PC-9 (cell line): ENCODE measurements around the gene MATCAP1. TPM values are rescaled to one million over a fixed set of nuclear protein-coding genes. Genes with fewer than 3 reads are reported as not detected.

ENCODE experiments used
- BruUV-seq: library from RNA; stranded (reverse); fragments of 400-500 nt; replicated peaks from 2 replicates; lab custom pipeline; 2021; lab: Mats Ljungman, UMichigan
- CTCF ChIA-PET: fragments of 300-600 bp; sonication (Branson Sonifier 250); formaldehyde crosslinking; loops from one replicate; lab custom pipeline; 2022; ENCODE audit warnings: antibody characterized with exemption; lab: Charles Lee
- POLR2A ChIA-PET: fragments of 300-600 bp; sonication (Branson Sonifier 250); formaldehyde crosslinking; loops from one replicate; lab custom pipeline; 2022; ENCODE audit warnings: antibody characterized with exemption; ENCODE audit not compliant: unreplicated experiment; lab: Charles Lee
- DNase-seq, 2 experiments: peaks; one replicate each; pipeline versions ENCODE4 v3.0.0 to v3.0.0-alpha.2; 2015 to 2022; ENCODE audit warnings: mixed read lengths in 1 of 2
- H2AFZ ChIP-seq: fragments of 200-600 bp; sonication (generic); 2 replicates; pipeline ENCODE4 v1.8.1; 2017; ENCODE audit warnings: antibody characterized with exemption
- H3F3A ChIP-seq: fragments of 200-600 bp; sonication (generic); 2 replicates; pipeline ENCODE4 v1.8.1; 2017; ENCODE audit warnings: antibody characterized with exemption, mild to moderate bottlenecking, low read depth; ENCODE audit not compliant: insufficient read depth
- H3K27ac ChIP-seq: fragments of 200-600 bp; sonication (generic); 2 replicates; pipeline ENCODE4 v1.6.1; 2016; ENCODE audit warnings: mixed run types
- H3K27me3 ChIP-seq: fragments of 200-600 bp; sonication (generic); 2 replicates; pipeline ENCODE4 v1.6.1; 2016; ENCODE audit warnings: low read depth, mixed run types; ENCODE audit not compliant: insufficient read depth
- H3K36me3 ChIP-seq: fragments of 200-600 bp; sonication (generic); 2 replicates; pipeline ENCODE4 v1.6.1; 2016; ENCODE audit warnings: low read depth, mixed run types
- H3K4me1 ChIP-seq: fragments of 200-600 bp; sonication (generic); replicated peaks from 2 replicates; pipeline ENCODE4 v1.6.1; 2016; ENCODE audit warnings: mixed run types; ENCODE audit not compliant: insufficient read depth
- H3K4me2 ChIP-seq: fragments of 200-600 bp; sonication (generic); 2 replicates; pipeline ENCODE4 v1.6.1; 2017; ENCODE audit warnings: mixed run types
- H3K4me3 ChIP-seq: fragments of 200-600 bp; sonication (generic); 2 replicates; pipeline ENCODE4 v1.6.1; 2016; ENCODE audit warnings: mixed run types
- H3K79me2 ChIP-seq: fragments of 200-600 bp; sonication (generic); 2 replicates; pipeline ENCODE4 v1.6.1; 2017; ENCODE audit warnings: low read depth, mixed run types
- H3K9me2 ChIP-seq: fragments of 200-600 bp; sonication (generic); 2 replicates; pipeline ENCODE4 v1.8.1; 2017; ENCODE audit warnings: mild to moderate bottlenecking; ENCODE audit not compliant: insufficient read depth
- H3K9me3 ChIP-seq: fragments of 200-600 bp; sonication (generic); 2 replicates; pipeline ENCODE4 v1.8.1; 2016; ENCODE audit warnings: low read depth; ENCODE audit not compliant: insufficient read depth
- H4K20me1 ChIP-seq: fragments of 200-600 bp; sonication (generic); 2 replicates; pipeline ENCODE4 v1.8.1; 2017; ENCODE audit not compliant: insufficient read depth
- EZH2 ChIP-seq: fragments of 200-600 bp; sonication (generic); IDR thresholded peaks from 2 replicates; pipeline ENCODE4 v1.8.0; 2017; ENCODE audit warnings: antibody characterized with exemption, low read depth
- intact Hi-C: fragments of 100-400 bp; cut with micrococcal nuclease; formaldehyde crosslinking; loops from one replicate; pipeline ENCODE4 v1.10.0; 2022; ENCODE audit not compliant: unreplicated experiment
- total RNA-seq: library from RNA; stranded (reverse); gene quantifications from 2 replicates; pipeline ENCODE4 v1.2.3, GENCODE V29; 2021
- TF ChIP-seq, protein P1 (sequence below): fragments of 200-600 bp; sonication (generic); conservative IDR thresholded peaks from 2 replicates; pipeline ENCODE4 v1.6.1; 2017; ENCODE audit warnings: mixed run types, antibody characterized with exemption, mild to moderate bottlenecking, moderate library complexity

MATCAP1 gene
- total RNA-seq, 1 experiment from 2014 or later, result 24.6 TPM

DNA sequence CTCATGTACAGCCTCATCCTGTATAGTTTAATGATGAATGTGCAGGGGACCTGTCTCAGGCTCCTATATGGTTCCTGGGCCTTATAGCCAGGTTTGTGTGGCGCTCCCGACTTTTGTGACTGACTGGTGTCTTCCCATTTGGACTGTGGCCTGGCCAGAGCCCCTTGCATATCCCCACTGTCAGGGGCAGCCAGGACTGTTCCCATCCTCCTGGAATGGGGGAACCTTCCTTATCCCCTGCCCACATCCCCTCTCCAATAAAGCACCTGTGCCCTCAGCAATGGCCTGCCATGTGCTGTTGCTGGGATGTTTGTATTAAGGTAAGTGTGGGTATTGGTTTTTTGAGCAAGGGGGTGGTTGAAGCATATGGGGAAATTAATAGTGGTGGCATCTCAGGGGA lies 35.5 kb downstream of the MATCAP1 start:
- no peaks in the 10 kb centered on the region for H3K27me3 ChIP-seq
- H2AFZ ChIP-seq, result no peak overlapping the region
- ChIA-PET CTCF (no interaction called here), POLR2A (no interaction called here)
- no peak overlapping the region for H3K27ac ChIP-seq
- H3K4me2 ChIP-seq, result no peak overlapping the region
- TF ChIP-seq EZH2, result no peak
- TF ChIP-seq, protein P1, sequence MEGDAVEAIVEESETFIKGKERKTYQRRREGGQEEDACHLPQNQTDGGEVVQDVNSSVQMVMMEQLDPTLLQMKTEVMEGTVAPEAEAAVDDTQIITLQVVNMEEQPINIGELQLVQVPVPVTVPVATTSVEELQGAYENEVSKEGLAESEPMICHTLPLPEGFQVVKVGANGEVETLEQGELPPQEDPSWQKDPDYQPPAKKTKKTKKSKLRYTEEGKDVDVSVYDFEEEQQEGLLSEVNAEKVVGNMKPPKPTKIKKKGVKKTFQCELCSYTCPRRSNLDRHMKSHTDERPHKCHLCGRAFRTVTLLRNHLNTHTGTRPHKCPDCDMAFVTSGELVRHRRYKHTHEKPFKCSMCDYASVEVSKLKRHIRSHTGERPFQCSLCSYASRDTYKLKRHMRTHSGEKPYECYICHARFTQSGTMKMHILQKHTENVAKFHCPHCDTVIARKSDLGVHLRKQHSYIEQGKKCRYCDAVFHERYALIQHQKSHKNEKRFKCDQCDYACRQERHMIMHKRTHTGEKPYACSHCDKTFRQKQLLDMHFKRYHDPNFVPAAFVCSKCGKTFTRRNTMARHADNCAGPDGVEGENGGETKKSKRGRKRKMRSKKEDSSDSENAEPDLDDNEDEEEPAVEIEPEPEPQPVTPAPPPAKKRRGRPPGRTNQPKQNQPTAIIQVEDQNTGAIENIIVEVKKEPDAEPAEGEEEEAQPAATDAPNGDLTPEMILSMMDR, result no peak
- H3K4me1 ChIP-seq, result no peaks in the 10 kb centered on the region
- intact Hi-C loops, result no loop called here
- no peaks in the 10 kb centered on the region for H3K79me2 ChIP-seq
- no peak overlapping the region for H3K4me3 ChIP-seq
- no TSS peak for BruUV-seq
- peaks cover 21% of the 10 kb centered on the region for H3F3A ChIP-seq
- no peaks in the 10 kb centered on the region for H4K20me1 ChIP-seq
- no peaks in the 10 kb centered on the region for H3K9me2 ChIP-seq
- H3K36me3 ChIP-seq, result no peaks in the 10 kb centered on the region
- DNase-seq, result no peak
- no peaks in the 10 kb centered on the region for H3K9me3 ChIP-seq

DNA sequence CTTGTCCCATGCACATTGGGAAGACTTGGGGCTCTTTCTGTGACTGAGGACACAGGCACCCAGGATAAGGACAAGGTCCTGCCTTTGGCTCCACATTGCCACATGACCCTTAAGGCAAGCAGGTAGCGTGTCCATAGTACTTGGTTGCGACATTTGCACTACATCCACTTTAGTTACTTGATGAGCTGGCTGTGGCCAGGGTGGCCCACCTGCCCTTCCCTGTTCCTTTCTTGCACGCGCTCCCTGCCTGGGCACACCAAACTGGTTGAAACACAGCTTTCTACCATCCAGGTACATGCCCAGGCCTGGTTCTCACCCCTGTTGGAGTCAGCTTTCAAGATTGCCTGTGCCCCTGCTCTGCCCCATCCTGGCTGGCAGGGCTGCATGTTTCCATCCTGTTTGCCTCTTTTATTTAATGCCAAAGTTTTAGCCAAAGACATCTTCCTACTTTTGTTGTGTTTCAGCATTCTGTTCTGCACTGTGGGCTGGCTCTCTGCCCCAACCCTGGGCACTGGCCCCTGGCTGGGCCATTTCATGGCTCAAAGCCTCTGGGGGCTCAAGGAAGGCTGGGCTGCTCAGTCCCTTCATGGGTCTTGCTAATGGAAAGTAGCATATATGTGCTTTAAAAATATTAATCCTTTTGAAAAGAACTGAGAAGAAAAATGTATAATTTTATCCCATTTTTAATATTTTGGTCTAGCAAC lies 36.2 kb downstream of the MATCAP1 start:
- Histone ChIP-seq H4K20me1 (no peaks in the 10 kb centered on the region), H2AFZ (no peak overlapping the region), H3K79me2 (no peaks in the 10 kb centered on the region), H3K9me2 (no peaks in the 10 kb centered on the region), H3K27me3 (no peaks in the 10 kb centered on the region), H3K9me3 (no peaks in the 10 kb centered on the region), H3K36me3 (no peaks in the 10 kb centered on the region; the same call in 1 of the 2 replicates), H3K4me3 (no peak overlapping the region), H3K4me1 (no peaks in the 10 kb centered on the region), H3K4me2 (no peak overlapping the region), H3K27ac (no peak overlapping the region), H3F3A (peaks cover 17% of the 10 kb centered on the region)
- no TSS peak for BruUV-seq
- TF ChIP-seq EZH2, result no peak
- TF ChIP-seq, protein P1, result no peak
- intact Hi-C loops, result no loop called here
- ChIA-PET CTCF (no interaction called here), POLR2A (no interaction called here)
- no peak for DNase-seq

DNA sequence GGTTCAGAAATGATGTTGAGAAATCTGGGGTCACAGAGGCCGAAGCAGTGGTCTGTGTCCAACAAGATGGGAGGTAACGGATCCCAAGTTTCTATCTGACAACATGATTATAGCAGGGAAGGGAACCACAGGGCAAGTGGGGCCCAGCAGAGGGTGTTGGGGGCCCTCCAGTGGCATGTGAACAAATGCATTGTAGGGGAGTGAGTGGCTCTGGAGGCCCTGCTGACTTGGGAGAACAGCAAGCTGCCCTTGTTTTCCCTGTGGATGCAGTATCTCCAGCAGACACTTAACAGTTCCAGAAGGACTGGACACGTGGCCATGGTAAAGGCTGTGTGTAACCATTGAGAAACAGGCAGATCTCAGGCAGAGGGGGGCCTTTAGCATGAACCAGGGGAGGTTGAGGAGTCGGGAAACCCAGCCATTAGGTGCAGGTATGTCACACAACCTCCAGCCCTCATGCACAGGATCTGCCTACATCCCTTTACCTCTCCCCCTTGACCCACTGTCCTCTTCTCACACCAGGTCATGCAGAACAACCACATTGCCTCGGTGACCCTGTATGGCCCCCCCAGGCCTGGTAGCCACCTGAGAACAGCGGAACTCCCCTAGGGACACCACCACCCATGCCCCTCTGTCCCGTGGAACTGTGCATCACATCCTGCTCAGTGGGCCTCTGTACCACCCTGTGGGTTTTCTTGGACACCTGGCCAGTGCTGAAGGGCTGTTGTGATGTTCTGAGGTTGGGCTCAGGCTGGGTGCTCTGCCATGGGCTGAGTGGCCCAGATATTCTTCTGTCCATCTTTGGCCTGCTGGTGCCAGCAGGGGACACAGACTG lies 37.0 kb downstream of the MATCAP1 start:
- peaks cover 17% of the 10 kb centered on the region for H3F3A ChIP-seq
- no peaks in the 10 kb centered on the region for H3K9me2 ChIP-seq
- ChIA-PET POLR2A (no interaction called here), CTCF (no interaction called here)
- DNase-seq, result no peak
- H3K36me3 ChIP-seq, result no peaks in the 10 kb centered on the region; the same call in 1 of the 2 replicates
- no TSS peak for BruUV-seq
- intact Hi-C loops, result no loop called here
- no peak for TF ChIP-seq EZH2
- TF ChIP-seq, protein P1, result no peak
- H3K4me3 ChIP-seq, result no peak overlapping the region
- no peak overlapping the region for H3K4me2 ChIP-seq
- no peaks in the 10 kb centered on the region for H4K20me1 ChIP-seq
- no peaks in the 10 kb centered on the region for H3K4me1 ChIP-seq
- H3K27ac ChIP-seq, result no peak overlapping the region
- no peaks in the 10 kb centered on the region for H3K9me3 ChIP-seq
- no peaks in the 10 kb centered on the region for H3K79me2 ChIP-seq
- H2AFZ ChIP-seq, result no peak overlapping the region
- H3K27me3 ChIP-seq, result no peaks in the 10 kb centered on the region
